GM19240 (cell line): ENCODE data around the gene KCNK6.
"Not testable (repeated sequence)": the region's sequence is repeated elsewhere in the genome, so short reads cannot be mapped to it uniquely, and the experiment has no call there.

ENCODE experiments used
- DNase-seq: peaks from one replicate; pipeline ENCODE4 v3.0.0; 2011; ENCODE audit warnings: low spot score; ENCODE audit not compliant: insufficient read length

KCNK6 gene

GRCh38 chr19:38321646-38322196 is 2.1 kb downstream of the KCNK6 start:
- DNase-seq, result no peak

GRCh38 chr19:38323291-38323690 is 3.6 kb downstream of the KCNK6 start:
- DNase-seq, result no peak

GRCh38 chr19:38324431-38324830 is 4.8 kb downstream of the KCNK6 start:
- no peak for DNase-seq

GRCh38 chr19:38326591-38326990 is 6.9 kb downstream of the KCNK6 start:
- DNase-seq, result no peak

- DNase-seq, result no peak
Observed at GRCh38 chr19:38329651-38330050, 10.0 kb downstream of the KCNK6 start.

- DNase-seq, result no peak
Observed at GRCh38 chr19:38331728-38332127, 12.1 kb downstream of the KCNK6 start.

GRCh38 chr19:38333245-38333644 is 13.6 kb downstream of the KCNK6 start:
- no peak for DNase-seq

- peak; percentile 87 for DNase-seq
Observed at GRCh38 chr19:38335949-38336637, 16.4 kb downstream of the KCNK6 start.

- DNase-seq, result peak; percentile 85
Observed at GRCh38 chr19:38336638-38337359, 17.2 kb downstream of the KCNK6 start.

- no peak for DNase-seq
Observed at GRCh38 chr19:38337360-38337653, 17.7 kb downstream of the KCNK6 start.

GRCh38 chr19:38339011-38339410 is 19.4 kb downstream of the KCNK6 start:
- not testable (repeated sequence) for DNase-seq

GRCh38 chr19:38340927-38341326 is 21.3 kb downstream of the KCNK6 start:
- no peak for DNase-seq

- DNase-seq, result no peak
Observed at GRCh38 chr19:38346837-38347236, 27.2 kb downstream of the KCNK6 start.

GRCh38 chr19:38350883-38351282 is 31.2 kb downstream of the KCNK6 start:
- DNase-seq, result no peak

- no peak for DNase-seq
Observed at GRCh38 chr19:38351865-38352395, 32.3 kb downstream of the KCNK6 start.

- no peak for DNase-seq
Observed at GRCh38 chr19:38352611-38353010, 33.0 kb downstream of the KCNK6 start.

- DNase-seq, result no peak
Observed at GRCh38 chr19:38355728-38356725, 36.4 kb downstream of the KCNK6 start.

- DNase-seq, result no peak
Observed at GRCh38 chr19:38358071-38358470, 38.4 kb downstream of the KCNK6 start.

- no peak for DNase-seq
Observed at GRCh38 chr19:38359242-38360021, 39.8 kb downstream of the KCNK6 start.

GRCh38 chr19:38360351-38360750 is 40.7 kb downstream of the KCNK6 start:
- no peak for DNase-seq
